ENCODE measurements around the gene SNRPA1.
"Not testable (repeated sequence)": the region's sequence is repeated elsewhere in the genome, so short reads cannot be mapped to it uniquely, and the experiment has no call there.

SNRPA1 gene

DNA sequence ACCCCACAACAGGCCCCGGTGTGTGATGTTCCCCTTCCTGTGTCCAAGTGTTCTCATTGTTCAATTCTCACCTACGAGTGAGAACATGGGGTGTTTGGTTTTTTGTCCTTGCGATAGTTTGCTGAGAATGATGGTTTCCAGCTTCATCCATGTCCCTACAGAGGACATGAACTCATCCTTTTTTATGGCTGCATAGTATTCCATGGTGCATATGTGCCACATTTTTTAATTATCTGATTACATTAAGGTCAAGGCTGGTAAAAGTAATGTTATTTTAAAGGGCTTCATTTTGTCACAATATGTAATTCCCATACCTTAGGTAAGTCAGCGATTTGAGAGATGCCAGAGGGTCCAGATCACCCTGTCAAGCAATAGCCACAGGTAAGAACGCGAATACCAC is 7.7 kb downstream of the SNRPA1 start:
- H3K4me3 ChIP-seq (ENCODE audit: low read length in 2 of 2); H3K9ac ChIP-seq (ENCODE audit: low read length in 2 of 2); H3K27ac ChIP-seq (ENCODE audit: low read length); H3K9me3 ChIP-seq (ENCODE audit: control insufficient read depth in 2 of 2, low read length in 2 of 2); H3K4me1 ChIP-seq (ENCODE audit: control insufficient read depth, insufficient read depth, low read length); H3K27me3 ChIP-seq (ENCODE audit: control insufficient read depth in 1 of 2, insufficient read depth in 2 of 2, low read length in 2 of 2): not testable (repeated sequence)
- H3K36me3 ChIP-seq (ENCODE audit: control insufficient read depth in 2 of 2, insufficient read depth in 2 of 2, low read length in 2 of 2): peaks cover 37 to 40% of the 10 kb centered on the region in 2 donors

DNA sequence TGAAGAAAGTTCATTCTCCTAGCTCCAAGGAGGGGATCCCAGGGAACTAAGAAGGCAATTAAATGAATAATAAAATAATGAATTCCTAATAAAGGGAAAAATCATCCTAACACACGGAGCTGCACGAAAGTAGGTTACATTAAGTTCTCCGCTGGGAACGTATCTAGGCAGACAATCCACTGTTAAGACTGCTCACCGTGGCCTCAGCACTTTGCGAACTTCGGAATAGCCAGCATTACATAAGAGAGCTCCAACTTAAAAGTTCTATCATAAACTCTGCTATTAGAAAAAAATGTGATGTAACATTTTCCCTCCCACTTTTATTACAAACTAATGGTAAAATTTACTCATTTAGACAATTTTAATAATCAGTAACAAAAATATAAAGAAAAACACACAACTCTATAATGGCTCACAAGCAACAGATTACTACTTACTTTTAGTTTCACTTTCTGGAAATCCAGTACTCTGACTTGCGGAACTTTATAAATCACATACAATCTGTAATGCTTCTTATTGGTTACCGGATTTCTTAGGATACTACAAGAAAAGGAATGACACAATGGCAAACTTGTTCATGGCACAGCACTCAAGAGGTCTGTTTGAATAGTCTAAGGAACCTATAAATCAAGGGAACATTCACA is 8.5 kb downstream of the SNRPA1 start:
- peaks cover 42 to 44% of the 10 kb centered on the region in 2 donors for H3K36me3 ChIP-seq (ENCODE audit: control insufficient read depth in 2 of 2, insufficient read depth in 2 of 2, low read length in 2 of 2)
- no peaks in the 10 kb centered on the region for H3K4me1 ChIP-seq (ENCODE audit: control insufficient read depth, insufficient read depth, low read length)
- H3K9me3 ChIP-seq (ENCODE audit: control insufficient read depth in 2 of 2, low read length in 2 of 2): no peaks in the 10 kb centered on the region
- no peak overlapping the region for H3K9ac ChIP-seq (ENCODE audit: low read length in 2 of 2)
- no peaks in the 10 kb centered on the region for H3K27me3 ChIP-seq (ENCODE audit: control insufficient read depth in 1 of 2, insufficient read depth in 2 of 2, low read length in 2 of 2)
- H3K27ac ChIP-seq (ENCODE audit: low read length): no peak overlapping the region
- no peak overlapping the region for H3K4me3 ChIP-seq (ENCODE audit: low read length in 2 of 2)

- Histone ChIP-seq H3K4me1 (ENCODE audit: control insufficient read depth, insufficient read depth, low read length) (no peaks in the 10 kb centered on the region), H3K27ac (ENCODE audit: low read length) (no peak overlapping the region), H3K36me3 (ENCODE audit: control insufficient read depth in 2 of 2, insufficient read depth in 2 of 2, low read length in 2 of 2) (peaks cover 47 to 54% of the 10 kb centered on the region in 2 donors)
Measured at GRCh38 chr15:101283931-101284330, 11.1 kb downstream of the SNRPA1 start.

DNA sequence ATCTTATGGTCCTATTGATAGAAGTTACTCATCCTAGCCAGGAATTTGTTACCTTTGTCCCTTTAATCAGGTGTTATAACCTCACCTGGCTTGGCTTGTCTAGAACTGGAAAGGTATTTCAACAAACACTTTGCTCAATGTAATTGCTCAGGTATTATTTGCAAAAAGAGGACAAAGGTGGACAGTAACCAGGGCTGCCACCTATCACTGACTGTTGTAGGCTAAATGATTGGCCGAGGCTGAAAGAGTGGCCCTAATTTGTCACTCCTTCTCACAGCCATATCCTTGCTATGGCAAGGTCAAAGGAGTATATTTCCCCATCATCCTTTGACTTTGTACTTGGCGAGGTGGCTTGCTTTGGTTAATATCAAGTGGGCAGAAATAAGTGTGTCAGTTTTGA is 15.0 kb downstream of the SNRPA1 start:
- Histone ChIP-seq H3K4me3 (ENCODE audit: low read length in 2 of 2) (no peak overlapping the region), H3K27ac (ENCODE audit: low read length) (no peak overlapping the region), H3K9ac (ENCODE audit: low read length in 2 of 2) (no peak overlapping the region), H3K27me3 (ENCODE audit: control insufficient read depth in 1 of 2, insufficient read depth in 2 of 2, low read length in 2 of 2) (no peaks in the 10 kb centered on the region), H3K36me3 (ENCODE audit: control insufficient read depth in 2 of 2, insufficient read depth in 2 of 2, low read length in 2 of 2) (peaks cover 30 to 36% of the 10 kb centered on the region in 2 donors), H3K9me3 (ENCODE audit: control insufficient read depth in 2 of 2, low read length in 2 of 2) (no peaks in the 10 kb centered on the region), H3K4me1 (ENCODE audit: control insufficient read depth, insufficient read depth, low read length) (peaks cover 18% of the 10 kb centered on the region)

More at GRCh38 chr15:101283931-101284330, 11.1 kb downstream of the SNRPA1 start:
- H3K9ac ChIP-seq (ENCODE audit: low read length in 2 of 2): no peak overlapping the region
- H3K9me3 ChIP-seq (ENCODE audit: control insufficient read depth in 2 of 2, low read length in 2 of 2): no peaks in the 10 kb centered on the region
- no peak overlapping the region for H3K4me3 ChIP-seq (ENCODE audit: low read length in 2 of 2)
- no peaks in the 10 kb centered on the region for H3K27me3 ChIP-seq (ENCODE audit: control insufficient read depth in 1 of 2, insufficient read depth in 2 of 2, low read length in 2 of 2)

- no peaks in the 10 kb centered on the region for H3K9me3 ChIP-seq (ENCODE audit: control insufficient read depth in 2 of 2, low read length in 2 of 2)
- peaks cover 40 to 45% of the 10 kb centered on the region in 2 donors for H3K36me3 ChIP-seq (ENCODE audit: control insufficient read depth in 2 of 2, insufficient read depth in 2 of 2, low read length in 2 of 2)
- peak overlapping the region; percentile 71 for H3K27ac ChIP-seq (ENCODE audit: low read length)
- peaks cover 18% of the 10 kb centered on the region for H3K4me1 ChIP-seq (ENCODE audit: control insufficient read depth, insufficient read depth, low read length)
- H3K27me3 ChIP-seq (ENCODE audit: control insufficient read depth in 1 of 2, insufficient read depth in 2 of 2, low read length in 2 of 2): no peaks in the 10 kb centered on the region
- H3K9ac ChIP-seq (ENCODE audit: low read length in 2 of 2): peak overlapping the region; percentile 49 to 60
- H3K4me3 ChIP-seq (ENCODE audit: low read length in 2 of 2): peak overlapping the region; percentile 73 to 96
Measured at GRCh38 chr15:101277943-101278564, 17.0 kb downstream of the SNRPA1 start.

DNA sequence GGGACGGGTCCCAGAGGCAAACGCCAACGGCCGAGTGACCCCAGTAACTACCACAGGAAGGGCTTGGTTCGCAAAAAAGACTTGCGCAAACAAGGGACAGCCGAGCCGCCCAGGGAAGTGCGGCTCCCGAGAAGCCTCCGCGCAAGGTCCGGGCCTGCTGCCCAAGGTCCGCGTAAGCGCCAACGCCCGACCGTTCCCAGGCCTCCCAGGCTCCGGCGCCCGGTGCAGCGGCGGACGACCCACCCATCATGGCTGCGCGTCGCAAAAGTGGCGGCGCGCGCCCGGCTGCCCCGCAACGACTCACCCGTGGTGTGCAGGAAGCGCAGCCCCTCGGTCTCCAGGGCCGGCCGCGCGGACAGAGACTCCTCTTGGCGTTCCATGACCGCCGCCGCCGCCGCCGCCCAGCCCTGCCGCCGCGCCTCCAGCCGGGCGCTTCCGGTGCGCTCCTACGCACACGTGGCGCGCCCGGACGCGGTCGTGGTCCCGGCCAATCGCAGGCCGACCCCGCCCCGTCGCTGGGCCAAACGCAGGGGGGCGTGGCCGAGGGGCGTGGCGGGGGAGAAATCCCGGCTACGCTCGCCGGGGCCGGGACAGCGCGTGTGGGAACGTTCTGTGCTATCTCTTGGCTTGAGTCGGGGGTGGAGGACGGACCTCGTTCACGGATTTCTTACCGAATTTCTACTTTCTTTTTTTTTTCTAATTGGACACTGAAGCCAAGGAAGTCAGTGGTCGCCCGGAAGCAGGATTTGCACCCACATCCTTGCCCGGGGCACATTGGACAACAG is 17.8 kb downstream of the SNRPA1 start, which contains the start of gene SELENOS:
SELENOS (minus strand) TSS at position 448 of the 785 bp plus-strand sequence; CDS start at position 380, 68 bp downstream.
- H3K4me3 ChIP-seq (ENCODE audit: low read length in 2 of 2): peak within 1 kb of the TSS; percentile 94 to 96
- H3K9ac ChIP-seq (ENCODE audit: low read length in 2 of 2): peak within 1 kb of the TSS; percentile 93 to 95
- H3K27ac ChIP-seq (ENCODE audit: low read length): peak within 1 kb of the TSS; percentile 87
- peaks cover 38 to 45% of the 10 kb centered on the region in 2 donors for H3K36me3 ChIP-seq (ENCODE audit: control insufficient read depth in 2 of 2, insufficient read depth in 2 of 2, low read length in 2 of 2)
- no peaks in the 10 kb centered on the region for H3K27me3 ChIP-seq (ENCODE audit: control insufficient read depth in 1 of 2, insufficient read depth in 2 of 2, low read length in 2 of 2)
- H3K9me3 ChIP-seq (ENCODE audit: control insufficient read depth in 2 of 2, low read length in 2 of 2): no peaks in the 10 kb centered on the region
- peaks cover 18% of the 10 kb centered on the region for H3K4me1 ChIP-seq (ENCODE audit: control insufficient read depth, insufficient read depth, low read length)

DNA sequence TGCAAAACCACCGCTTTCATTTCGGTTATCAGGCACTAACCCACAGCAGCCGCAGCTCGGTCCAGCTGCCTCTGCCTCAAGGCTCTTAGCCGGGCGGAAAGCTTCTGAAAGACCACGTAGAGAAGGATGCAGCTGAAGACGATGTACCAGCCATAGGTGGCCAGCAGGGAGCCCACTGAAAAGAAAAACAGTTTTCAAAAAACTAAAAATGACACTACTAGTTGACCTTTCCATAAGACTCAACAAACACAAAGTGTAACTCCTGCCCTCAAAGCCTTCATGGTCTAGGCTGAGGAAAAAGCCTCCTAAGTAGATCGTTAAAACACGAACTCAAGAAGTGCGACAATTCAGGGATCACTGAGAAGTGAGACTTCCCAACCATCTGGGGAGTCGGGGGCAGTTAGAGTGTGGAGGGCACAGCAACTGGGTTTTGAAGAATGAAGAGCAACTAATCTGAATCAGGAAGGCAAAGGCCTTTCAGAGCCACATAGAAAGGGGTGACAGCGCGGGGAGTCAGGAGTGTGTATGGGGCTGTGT is 18.5 kb downstream of the SNRPA1 start:
- Histone ChIP-seq H3K27me3 (ENCODE audit: control insufficient read depth in 1 of 2, insufficient read depth in 2 of 2, low read length in 2 of 2) (no peaks in the 10 kb centered on the region), H3K4me1 (ENCODE audit: control insufficient read depth, insufficient read depth, low read length) (peaks cover 18% of the 10 kb centered on the region), H3K27ac (ENCODE audit: low read length) (peak overlapping the region; percentile 87), H3K9me3 (ENCODE audit: control insufficient read depth in 2 of 2, low read length in 2 of 2) (no peaks in the 10 kb centered on the region), H3K36me3 (ENCODE audit: control insufficient read depth in 2 of 2, insufficient read depth in 2 of 2, low read length in 2 of 2) (peaks cover 42 to 44% of the 10 kb centered on the region in 2 donors), H3K4me3 (ENCODE audit: low read length in 2 of 2) (peak overlapping the region; percentile 94 to 96), H3K9ac (ENCODE audit: low read length in 2 of 2) (peak overlapping the region; percentile 93 to 95)

DNA sequence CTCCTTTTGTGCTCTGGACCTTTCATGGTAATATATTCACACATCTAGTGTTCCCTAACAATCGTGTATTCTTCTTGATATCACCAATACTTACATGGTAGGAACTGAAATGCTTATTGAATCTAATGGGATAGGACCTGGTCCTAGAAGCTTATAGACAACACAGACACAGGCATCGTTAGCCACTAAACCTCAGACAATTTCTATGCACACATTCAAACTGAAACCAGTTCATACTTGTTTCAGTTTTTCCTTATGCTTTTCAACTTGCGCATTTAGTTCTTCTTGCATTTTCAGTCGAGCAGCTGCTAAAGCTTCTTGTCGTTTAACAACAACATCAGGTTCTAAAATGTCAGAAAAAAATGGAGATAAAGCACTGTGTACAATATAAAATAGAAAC is 20.0 kb downstream of the SNRPA1 start:
- H3K9ac ChIP-seq (ENCODE audit: low read length in 2 of 2): no peak overlapping the region
- no peaks in the 10 kb centered on the region for H3K27me3 ChIP-seq (ENCODE audit: control insufficient read depth in 1 of 2, insufficient read depth in 2 of 2, low read length in 2 of 2)
- H3K27ac ChIP-seq (ENCODE audit: low read length): no peak overlapping the region
- no peak overlapping the region for H3K4me3 ChIP-seq (ENCODE audit: low read length in 2 of 2)
- peaks cover 46 to 47% of the 10 kb centered on the region in 2 donors for H3K36me3 ChIP-seq (ENCODE audit: control insufficient read depth in 2 of 2, insufficient read depth in 2 of 2, low read length in 2 of 2)
- no peaks in the 10 kb centered on the region for H3K9me3 ChIP-seq (ENCODE audit: control insufficient read depth in 2 of 2, low read length in 2 of 2)
- H3K4me1 ChIP-seq (ENCODE audit: control insufficient read depth, insufficient read depth, low read length): peaks cover 18% of the 10 kb centered on the region

DNA sequence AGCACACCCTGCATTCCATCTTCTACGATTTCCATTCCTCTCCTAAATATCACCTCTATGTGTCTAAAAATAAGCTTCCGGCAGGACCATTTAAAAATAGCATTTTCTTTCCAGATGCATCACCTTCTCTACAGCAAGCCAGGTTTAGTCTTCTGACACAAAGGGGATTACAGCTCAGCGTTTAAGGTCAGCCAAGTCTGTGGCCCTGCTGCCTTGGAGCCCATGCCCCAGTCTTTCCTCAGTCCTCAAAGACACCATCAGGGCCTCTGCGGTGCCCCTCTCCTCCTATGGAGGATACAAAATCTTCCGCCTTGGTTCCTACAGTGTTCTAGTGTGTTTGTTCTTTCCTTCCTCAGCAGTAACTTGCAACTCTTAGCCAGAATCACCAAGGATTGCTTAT is 21.5 kb downstream of the SNRPA1 start:
- no peak overlapping the region for H3K4me3 ChIP-seq (ENCODE audit: low read length in 2 of 2)
- no peak overlapping the region for H3K9ac ChIP-seq (ENCODE audit: low read length in 2 of 2)
- H3K9me3 ChIP-seq (ENCODE audit: control insufficient read depth in 2 of 2, low read length in 2 of 2): no peaks in the 10 kb centered on the region
- peaks cover 18% of the 10 kb centered on the region for H3K4me1 ChIP-seq (ENCODE audit: control insufficient read depth, insufficient read depth, low read length)
- no peak overlapping the region for H3K27ac ChIP-seq (ENCODE audit: low read length)
- no peaks in the 10 kb centered on the region for H3K27me3 ChIP-seq (ENCODE audit: control insufficient read depth in 1 of 2, insufficient read depth in 2 of 2, low read length in 2 of 2)
- peaks cover 45 to 51% of the 10 kb centered on the region in 2 donors for H3K36me3 ChIP-seq (ENCODE audit: control insufficient read depth in 2 of 2, insufficient read depth in 2 of 2, low read length in 2 of 2)

- H3K36me3 ChIP-seq (ENCODE audit: control insufficient read depth in 2 of 2, insufficient read depth in 2 of 2, low read length in 2 of 2): peaks cover 45 to 51% of the 10 kb centered on the region in 2 donors
- H3K9me3 ChIP-seq (ENCODE audit: control insufficient read depth in 2 of 2, low read length in 2 of 2): no peaks in the 10 kb centered on the region
- no peak overlapping the region for H3K27ac ChIP-seq (ENCODE audit: low read length)
- peaks cover 12% of the 10 kb centered on the region for H3K4me1 ChIP-seq (ENCODE audit: control insufficient read depth, insufficient read depth, low read length)
- H3K4me3 ChIP-seq (ENCODE audit: low read length in 2 of 2): no peak overlapping the region
- no peak overlapping the region for H3K9ac ChIP-seq (ENCODE audit: low read length in 2 of 2)
- H3K27me3 ChIP-seq (ENCODE audit: control insufficient read depth in 1 of 2, insufficient read depth in 2 of 2, low read length in 2 of 2): no peaks in the 10 kb centered on the region
Measured at GRCh38 chr15:101272584-101272983, 22.5 kb downstream of the SNRPA1 start.
